Fibroblast of lung (primary cell): ENCODE results near the gene TNFAIP2. TPM values are rescaled to one million over a fixed set of nuclear protein-coding genes. Genes with fewer than 3 reads are reported as not detected.

ENCODE experiments used
- DNase-seq, 2 donors: peaks; one replicate each; pipeline versions ENCODE4 v3.0.0 to v3.0.0-alpha.2; 2010; ENCODE audit warnings: low read depth in 2 of 2
- H2AFZ ChIP-seq: 2 replicates; pipeline ENCODE4 v1.5.1; 2012; ENCODE audit warnings: low read length, control low read depth, inconsistent platforms
- H3K27ac ChIP-seq: 2 replicates; pipeline ENCODE4 v1.5.1; 2011; ENCODE audit warnings: low read length, control low read depth; ENCODE audit not compliant: insufficient read depth
- H3K27me3 ChIP-seq: 2 replicates; pipeline ENCODE4 v1.5.1; 2011; ENCODE audit warnings: mild to moderate bottlenecking, low read length; ENCODE audit not compliant: control insufficient read depth, insufficient read depth
- H3K36me3 ChIP-seq: 2 replicates; pipeline ENCODE4 v1.5.1; 2011; ENCODE audit warnings: low read length; ENCODE audit not compliant: control insufficient read depth, insufficient read depth
- H3K4me1 ChIP-seq: 2 replicates; pipeline ENCODE4 v1.5.1; 2011; ENCODE audit warnings: low read length; ENCODE audit not compliant: control insufficient read depth, insufficient read depth; ENCODE audit errors: extremely low read depth
- H3K4me2 ChIP-seq: 2 replicates; pipeline ENCODE4 v1.5.1; 2011; ENCODE audit warnings: low read length, control low read depth; ENCODE audit not compliant: insufficient read depth; ENCODE audit errors: extremely low read depth
- H3K4me3 ChIP-seq, 4 experiments: fragments of 200-600 bp in 1 of 4; sonication (generic) in 1 of 4; replicated peaks in 1 of 4; 2 replicates each; pipeline ENCODE4 v1.5.1; 2011 to 2016; ENCODE audit warnings: low read length in 4 of 4, low read depth in 3 of 4, mild to moderate bottlenecking in 3 of 4, control low read depth in 2 of 4, inconsistent platforms in 1 of 4, mixed read lengths in 1 of 4; ENCODE audit not compliant: insufficient read depth in 1 of 4; ENCODE audit errors: control extremely low read depth in 1 of 4
- H3K79me2 ChIP-seq: 2 replicates; pipeline ENCODE4 v1.5.1; 2012; ENCODE audit warnings: mild to moderate bottlenecking, low read length, inconsistent platforms; ENCODE audit not compliant: control insufficient read depth, insufficient read depth
- H3K9ac ChIP-seq: 2 replicates; pipeline ENCODE4 v1.5.1; 2011; ENCODE audit warnings: mild to moderate bottlenecking, low read length, control low read depth; ENCODE audit not compliant: insufficient read depth
- H3K9me3 ChIP-seq: 2 replicates; pipeline ENCODE4 v1.5.1; 2012; ENCODE audit warnings: low read depth, low read length; ENCODE audit not compliant: control insufficient read depth, insufficient read depth
- H4K20me1 ChIP-seq: 2 replicates; pipeline ENCODE4 v1.5.1; 2011; ENCODE audit warnings: low read length; ENCODE audit not compliant: control insufficient read depth, insufficient read depth; ENCODE audit errors: extremely low read depth
- CTCF ChIP-seq, 2 donors: IDR thresholded peaks in 1 of 2; conservative IDR thresholded peaks in 1 of 2; 1 replicate in 1 of 2; 2 replicates in 1 of 2; pipeline ENCODE4 v1.5.1; 2011 to 2012; ENCODE audit warnings: low read length in 2 of 2, control low read depth in 1 of 2, inconsistent platforms in 1 of 2, low read depth in 1 of 2, mild to moderate bottlenecking in 1 of 2
- EZH2 ChIP-seq: IDR thresholded peaks from 2 replicates; pipeline ENCODE4 v1.5.1; 2012; ENCODE audit warnings: low read length, control low read depth, mild to moderate bottlenecking; ENCODE audit errors: missing control alignments
- polyA plus RNA-seq, 2 donors: library from polyadenylated mRNA; depleted of rRNA in 1 of 2; stranded (reverse) in 1 of 2; unstranded in 1 of 2; fragments of >200 nt; gene quantifications; 2 replicates each; pipeline ENCODE4 v1.2.1, GENCODE V29; 2011 to 2012; ENCODE audit warnings: missing spikeins in 1 of 2
- total RNA-seq: library from RNA; depleted of rRNA; stranded (reverse); fragments of >200 nt; gene quantifications from 2 replicates; pipeline ENCODE4 v1.2.1, GENCODE V29; 2014

Gene TNFAIP2
- total and polyA plus RNA-seq, 2 donors (not counting 1 experiment from before 2014, with no cell fraction given) = 71.5 to 139 TPM

GRCh38 chr14:103160321-103161053 is 37.2 kb downstream of the TNFAIP2 start:
- Histone ChIP-seq H3K9ac (no peak overlapping the region), H3K27ac (no peak overlapping the region)

DNA sequence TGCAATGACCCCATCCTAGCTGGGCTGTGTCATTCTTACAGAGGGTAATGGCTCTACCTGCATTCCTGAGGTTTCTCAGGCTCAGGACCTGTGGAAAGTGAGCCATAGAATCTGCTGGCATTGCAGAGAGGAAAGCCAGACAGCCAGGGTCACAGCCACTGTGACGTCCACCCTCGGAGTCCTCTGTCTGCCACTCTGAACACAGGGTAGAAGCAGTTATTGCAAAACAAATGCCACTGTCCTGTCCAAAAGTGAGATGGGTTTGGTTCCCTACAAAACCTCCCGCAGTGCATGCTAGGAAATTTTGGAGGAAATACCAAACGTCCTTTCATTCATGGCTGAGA is 37.8 kb downstream of the TNFAIP2 start:
- H3K4me3 ChIP-seq = no peak overlapping the region
- H3K27ac ChIP-seq = no peak overlapping the region
- H3K36me3 ChIP-seq = no peaks in the 10 kb centered on the region
- no peaks in the 10 kb centered on the region for H3K9me3 ChIP-seq
- TF ChIP-seq EZH2 = no peak
- no peak for TF ChIP-seq CTCF (conservative IDR thresholded peaks at IDR 0.05 in 1 of 2, IDR thresholded peaks at IDR 0.05 in 1 of 2; ENCODE audit: low read depth in 1 of 2, low read length in 2 of 2)
- H3K4me2 ChIP-seq = no peak overlapping the region
- H3K4me1 ChIP-seq = no peaks in the 10 kb centered on the region
- no peak overlapping the region for H2AFZ ChIP-seq
- peaks cover 26% of the 10 kb centered on the region for H3K27me3 ChIP-seq
- H3K9ac ChIP-seq = no peak overlapping the region
- DNase-seq = peak in 1 of 2 donors; percentile 12
- H4K20me1 ChIP-seq = no peaks in the 10 kb centered on the region
- no peaks in the 10 kb centered on the region for H3K79me2 ChIP-seq

More at GRCh38 chr14:103160321-103161053, 37.2 kb downstream of the TNFAIP2 start:
- H3K4me3 ChIP-seq = no peak overlapping the region
- H3K79me2 ChIP-seq = no peaks in the 10 kb centered on the region
- no peaks in the 10 kb centered on the region for H3K36me3 ChIP-seq
- H4K20me1 ChIP-seq = no peaks in the 10 kb centered on the region
- no peaks in the 10 kb centered on the region for H3K9me3 ChIP-seq
- peaks cover 26% of the 10 kb centered on the region for H3K27me3 ChIP-seq
- no peak for DNase-seq
- TF ChIP-seq EZH2 (no peak), CTCF (conservative IDR thresholded peaks at IDR 0.05 in 1 of 2, IDR thresholded peaks at IDR 0.05 in 1 of 2; ENCODE audit: low read depth in 1 of 2, low read length in 2 of 2) (no peak)
- H3K4me2 ChIP-seq = no peak overlapping the region
- no peak overlapping the region for H2AFZ ChIP-seq
- H3K4me1 ChIP-seq = no peaks in the 10 kb centered on the region

DNA sequence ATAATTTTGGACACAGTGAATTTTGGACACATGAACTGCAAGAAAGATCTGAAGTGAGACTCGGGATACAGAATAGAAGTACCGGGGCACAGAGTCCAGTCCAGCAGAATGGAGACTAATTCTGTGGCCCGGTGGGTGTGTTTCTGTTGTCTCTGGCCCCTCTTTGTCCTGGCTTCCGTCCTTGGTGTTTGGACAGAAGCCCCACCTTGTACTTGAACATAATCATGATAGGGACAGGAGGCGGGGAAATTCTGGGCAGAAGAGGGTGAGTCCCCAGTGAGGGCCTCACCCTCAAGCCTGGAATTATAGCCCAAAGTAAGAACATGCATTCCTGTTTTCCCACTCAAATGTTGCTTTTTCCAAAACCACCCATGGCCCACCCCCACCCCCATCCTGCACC is 39.9 kb downstream of the TNFAIP2 start:
- Histone ChIP-seq H3K9me3 (no peaks in the 10 kb centered on the region), H3K4me2 (no peak overlapping the region), H3K4me3 (no peak overlapping the region), H2AFZ (no peak overlapping the region), H3K4me1 (no peaks in the 10 kb centered on the region), H3K9ac (no peak overlapping the region), H3K79me2 (no peaks in the 10 kb centered on the region), H3K36me3 (no peaks in the 10 kb centered on the region), H3K27me3 (peaks cover 26% of the 10 kb centered on the region), H4K20me1 (no peaks in the 10 kb centered on the region), H3K27ac (no peak overlapping the region)
- TF ChIP-seq CTCF (conservative IDR thresholded peaks at IDR 0.05 in 1 of 2, IDR thresholded peaks at IDR 0.05 in 1 of 2; ENCODE audit: low read depth in 1 of 2, low read length in 2 of 2) (no peak), EZH2 (no peak)
- no peak for DNase-seq
